Lower leg skin (tissue), 3 donors: Measurements from ENCODE around the gene CD151.

Source experiments
- POLR2A ChIP-seq, 2 donors: fragments of 450-650 bp; IDR thresholded peaks; one replicate each; pipeline ENCODE4 v1.6.1; 2016 to 2017; ENCODE audit warnings: antibody characterized with exemption in 2 of 2, mild to moderate bottlenecking in 1 of 2, moderate library complexity in 1 of 2
- TF ChIP-seq, protein P1 (sequence below), 3 donors: fragments of 450-650 bp; IDR thresholded peaks; one replicate each; pipeline ENCODE4 v1.5.1; 2016; ENCODE audit warnings: antibody characterized with exemption in 3 of 3, mild to moderate bottlenecking in 3 of 3, moderate library complexity in 2 of 3

GRCh38 chr11:856397-856796, 23.6 kb downstream of the CD151 start:
- TF ChIP-seq, protein P1, sequence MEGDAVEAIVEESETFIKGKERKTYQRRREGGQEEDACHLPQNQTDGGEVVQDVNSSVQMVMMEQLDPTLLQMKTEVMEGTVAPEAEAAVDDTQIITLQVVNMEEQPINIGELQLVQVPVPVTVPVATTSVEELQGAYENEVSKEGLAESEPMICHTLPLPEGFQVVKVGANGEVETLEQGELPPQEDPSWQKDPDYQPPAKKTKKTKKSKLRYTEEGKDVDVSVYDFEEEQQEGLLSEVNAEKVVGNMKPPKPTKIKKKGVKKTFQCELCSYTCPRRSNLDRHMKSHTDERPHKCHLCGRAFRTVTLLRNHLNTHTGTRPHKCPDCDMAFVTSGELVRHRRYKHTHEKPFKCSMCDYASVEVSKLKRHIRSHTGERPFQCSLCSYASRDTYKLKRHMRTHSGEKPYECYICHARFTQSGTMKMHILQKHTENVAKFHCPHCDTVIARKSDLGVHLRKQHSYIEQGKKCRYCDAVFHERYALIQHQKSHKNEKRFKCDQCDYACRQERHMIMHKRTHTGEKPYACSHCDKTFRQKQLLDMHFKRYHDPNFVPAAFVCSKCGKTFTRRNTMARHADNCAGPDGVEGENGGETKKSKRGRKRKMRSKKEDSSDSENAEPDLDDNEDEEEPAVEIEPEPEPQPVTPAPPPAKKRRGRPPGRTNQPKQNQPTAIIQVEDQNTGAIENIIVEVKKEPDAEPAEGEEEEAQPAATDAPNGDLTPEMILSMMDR (IDR thresholded peaks at IDR 0.05), result no peak
- TF ChIP-seq POLR2A (IDR thresholded peaks at IDR 0.05), result no peak
